Measurements from ENCODE around the gene UBE2K. TPM values are rescaled to one million over a fixed set of nuclear protein-coding genes. Genes with fewer than 3 reads are reported as not detected.

UBE2K gene
- total and polyA plus RNA-seq, 2 of the 13 experiments (the other 11 are each of a cell fraction or from before 2014, with no cell fraction given): 36.2 to 81.0 TPM

- TF ChIP-seq FOXP1 (IDR thresholded peaks at IDR 0.05): no peak
- no peak for TF ChIP-seq FOXP1 (CRISPR knock-in tag; IDR thresholded peaks at IDR 0.05)
- no peak for TF ChIP-seq ATF6 (CRISPR knock-in tag; conservative IDR thresholded peaks at IDR 0.05)
- 0 out of 2 replicates have a peak, but pooled peaks have one; percentile 54 for TF ChIP-seq CSRNP1 (CRISPR knock-in tag; IDR thresholded peaks at IDR 0.05)
- peak; percentile 92 for TF ChIP-seq PHF8 (CRISPR knock-in tag; IDR thresholded peaks at IDR 0.05)
- 0 out of 2 replicates have a peak, but pooled peaks have one; percentile 22 for TF ChIP-seq ESRRA (CRISPR knock-in tag; IDR thresholded peaks at IDR 0.05; ENCODE audit: low read depth)
- no peak for TF ChIP-seq ZNF382 (CRISPR knock-in tag; IDR thresholded peaks at IDR 0.05; ENCODE audit: borderline replicate concordance)
- no peak for TF ChIP-seq ZNF24 (IDR thresholded peaks at IDR 0.05)
- no peak; the same call in 1 of the 2 replicates for TF ChIP-seq NCOA1 (CRISPR knock-in tag; IDR thresholded peaks at IDR 0.05)
- no peak for TF ChIP-seq PREB (CRISPR knock-in tag; IDR thresholded peaks at IDR 0.05)
- no peak for TF ChIP-seq ZNF12 (CRISPR knock-in tag; IDR thresholded peaks at IDR 0.05)
- TF ChIP-seq RXRA (CRISPR knock-in tag; IDR thresholded peaks at IDR 0.05): no peak; the same call in 1 of the 2 replicates
- TF ChIP-seq PBX2 (CRISPR knock-in tag; IDR thresholded peaks at IDR 0.05): no peak
- TF ChIP-seq THRA (CRISPR knock-in tag; IDR thresholded peaks at IDR 0.05; ENCODE audit: borderline replicate concordance): peak; percentile 6; the same call in 1 of the 2 replicates
- no peak for TF ChIP-seq GZF1 (CRISPR knock-in tag; IDR thresholded peaks at IDR 0.05)
- TF ChIP-seq ZNF782 (CRISPR knock-in tag; IDR thresholded peaks at IDR 0.05; ENCODE audit: borderline replicate concordance): 0 out of 2 replicates have a peak, but pooled peaks have one; percentile 46
- no peak for TF ChIP-seq ZC3H4 (CRISPR knock-in tag; IDR thresholded peaks at IDR 0.05; ENCODE audit: borderline replicate concordance)
- no peak for TF ChIP-seq ZNF619 (CRISPR knock-in tag; IDR thresholded peaks at IDR 0.05)
- no peak for TF ChIP-seq ATM (IDR thresholded peaks at IDR 0.05; ENCODE audit: borderline replicate concordance)
- TF ChIP-seq RARA (CRISPR knock-in tag; IDR thresholded peaks at IDR 0.05): no peak
- no peak for TF ChIP-seq TSC22D2 (CRISPR knock-in tag; IDR thresholded peaks at IDR 0.05; ENCODE audit: borderline replicate concordance)
- no peak for TF ChIP-seq MATR3 (CRISPR knock-in tag; IDR thresholded peaks at IDR 0.05)
- no peak for TF ChIP-seq MZF1 (CRISPR knock-in tag; IDR thresholded peaks at IDR 0.05; ENCODE audit: borderline replicate concordance)
- no peak for TF ChIP-seq GABPA (IDR thresholded peaks at IDR 0.05; ENCODE audit: low read depth, low read length)
- peak; percentile 11; the same call in 1 of the 2 replicates for TF ChIP-seq GABPA (CRISPR knock-in tag; IDR thresholded peaks at IDR 0.05; ENCODE audit: low read depth)
Measured at GRCh38 chr4:39697740-39698423, at the start of gene UBE2K (continued).

Measured in HepG2 (cell line).